H1 (cell line): ENCODE results near the gene CD164. TPM values are rescaled to one million over a fixed set of nuclear protein-coding genes. Genes with fewer than 3 reads are reported as not detected.

Experiments used
- ASH2L ChIP-seq: fragments of 200-600, 300-600 bp; sonication (generic); IDR thresholded peaks from one replicate; pipeline ENCODE4 v1.7.1; 2017; ENCODE audit warnings: low read length
- ATF2 ChIP-seq: IDR thresholded peaks from 2 replicates; pipeline ENCODE4 v1.6.1; 2012; ENCODE audit warnings: low read length, inconsistent platforms
- BACH1 ChIP-seq: IDR thresholded peaks from 2 replicates; pipeline ENCODE4 v1.6.1; 2012; ENCODE audit warnings: low read length, improper control_type of control experiment
- CHD1 ChIP-seq: IDR thresholded peaks from 2 replicates; pipeline ENCODE4 v1.6.1; 2012; ENCODE audit warnings: low read depth, low read length, improper control_type of control experiment
- MAFK ChIP-seq: IDR thresholded peaks from 2 replicates; pipeline ENCODE4 v1.6.1; 2012; ENCODE audit warnings: low read depth, mild to moderate bottlenecking, improper control_type of control experiment, low read length
- POU5F1 ChIP-seq: IDR thresholded peaks from 2 replicates; pipeline ENCODE4 v1.6.1; 2011; ENCODE audit warnings: low read depth, mild to moderate bottlenecking, low read length, moderate library complexity
- polyA plus RNA-seq, 7 experiments: library from polyadenylated mRNA; depleted of rRNA in 3 of 7; stranded (reverse) in 5 of 7; unstranded in 2 of 7; fragments of >200 nt in 5 of 7; fragments of 200-250 nt in 2 of 7; gene quantifications; 1 replicate in 5 of 7; 2 replicates in 1 of 7; 4 replicates in 1 of 7; pipeline versions ENCODE4 v1.2.1 to v1.2.3, GENCODE V29; 2011 to 2013; ENCODE audit warnings: missing spikeins in 2 of 7, mixed read lengths in 2 of 7
- total RNA-seq: library from RNA; stranded (reverse); fragmentation: NEBNext Ultra II Directional; extraction: Animal tissue kit (Norgen Biotek cat#: 25700); gene quantifications from 2 replicates; pipeline ENCODE4 v1.2.1, GENCODE V29; 2021
- TF ChIP-seq, protein P1 (sequence below): fragments of 300-600 bp; sonication (generic); IDR thresholded peaks from 2 replicates; pipeline ENCODE4 v1.7.1; 2012; ENCODE audit warnings: low read length, moderate library complexity, mild to moderate bottlenecking, inconsistent platforms; ENCODE audit not compliant: insufficient replicate concordance

The CD164 gene
- total and polyA plus RNA-seq, 2 of the 8 experiments (the other 6 are each of a cell fraction or from before 2014, with no cell fraction given) = 69.3 to 94.3 TPM

DNA sequence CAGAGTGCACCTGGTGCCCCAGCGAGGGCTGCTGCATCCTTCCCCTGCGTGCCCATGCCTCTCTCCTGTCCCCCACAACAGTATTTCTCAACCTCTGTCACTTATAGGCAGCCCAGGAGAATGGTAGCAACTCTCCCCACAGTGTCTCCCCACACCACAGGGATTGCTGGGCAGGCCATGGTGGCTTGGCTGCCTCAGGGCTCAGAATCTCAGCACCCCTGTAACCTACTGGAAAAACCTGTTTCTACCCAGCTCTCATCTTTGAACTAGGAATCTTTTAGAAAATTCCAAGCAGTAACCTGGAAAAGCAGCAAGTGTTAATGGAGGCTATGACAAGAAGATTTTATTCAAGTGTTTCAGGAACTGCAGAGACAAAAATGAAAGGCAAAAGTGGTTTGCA lies 38.0 kb downstream of the CD164 start (continued):
- TF ChIP-seq, protein P1, sequence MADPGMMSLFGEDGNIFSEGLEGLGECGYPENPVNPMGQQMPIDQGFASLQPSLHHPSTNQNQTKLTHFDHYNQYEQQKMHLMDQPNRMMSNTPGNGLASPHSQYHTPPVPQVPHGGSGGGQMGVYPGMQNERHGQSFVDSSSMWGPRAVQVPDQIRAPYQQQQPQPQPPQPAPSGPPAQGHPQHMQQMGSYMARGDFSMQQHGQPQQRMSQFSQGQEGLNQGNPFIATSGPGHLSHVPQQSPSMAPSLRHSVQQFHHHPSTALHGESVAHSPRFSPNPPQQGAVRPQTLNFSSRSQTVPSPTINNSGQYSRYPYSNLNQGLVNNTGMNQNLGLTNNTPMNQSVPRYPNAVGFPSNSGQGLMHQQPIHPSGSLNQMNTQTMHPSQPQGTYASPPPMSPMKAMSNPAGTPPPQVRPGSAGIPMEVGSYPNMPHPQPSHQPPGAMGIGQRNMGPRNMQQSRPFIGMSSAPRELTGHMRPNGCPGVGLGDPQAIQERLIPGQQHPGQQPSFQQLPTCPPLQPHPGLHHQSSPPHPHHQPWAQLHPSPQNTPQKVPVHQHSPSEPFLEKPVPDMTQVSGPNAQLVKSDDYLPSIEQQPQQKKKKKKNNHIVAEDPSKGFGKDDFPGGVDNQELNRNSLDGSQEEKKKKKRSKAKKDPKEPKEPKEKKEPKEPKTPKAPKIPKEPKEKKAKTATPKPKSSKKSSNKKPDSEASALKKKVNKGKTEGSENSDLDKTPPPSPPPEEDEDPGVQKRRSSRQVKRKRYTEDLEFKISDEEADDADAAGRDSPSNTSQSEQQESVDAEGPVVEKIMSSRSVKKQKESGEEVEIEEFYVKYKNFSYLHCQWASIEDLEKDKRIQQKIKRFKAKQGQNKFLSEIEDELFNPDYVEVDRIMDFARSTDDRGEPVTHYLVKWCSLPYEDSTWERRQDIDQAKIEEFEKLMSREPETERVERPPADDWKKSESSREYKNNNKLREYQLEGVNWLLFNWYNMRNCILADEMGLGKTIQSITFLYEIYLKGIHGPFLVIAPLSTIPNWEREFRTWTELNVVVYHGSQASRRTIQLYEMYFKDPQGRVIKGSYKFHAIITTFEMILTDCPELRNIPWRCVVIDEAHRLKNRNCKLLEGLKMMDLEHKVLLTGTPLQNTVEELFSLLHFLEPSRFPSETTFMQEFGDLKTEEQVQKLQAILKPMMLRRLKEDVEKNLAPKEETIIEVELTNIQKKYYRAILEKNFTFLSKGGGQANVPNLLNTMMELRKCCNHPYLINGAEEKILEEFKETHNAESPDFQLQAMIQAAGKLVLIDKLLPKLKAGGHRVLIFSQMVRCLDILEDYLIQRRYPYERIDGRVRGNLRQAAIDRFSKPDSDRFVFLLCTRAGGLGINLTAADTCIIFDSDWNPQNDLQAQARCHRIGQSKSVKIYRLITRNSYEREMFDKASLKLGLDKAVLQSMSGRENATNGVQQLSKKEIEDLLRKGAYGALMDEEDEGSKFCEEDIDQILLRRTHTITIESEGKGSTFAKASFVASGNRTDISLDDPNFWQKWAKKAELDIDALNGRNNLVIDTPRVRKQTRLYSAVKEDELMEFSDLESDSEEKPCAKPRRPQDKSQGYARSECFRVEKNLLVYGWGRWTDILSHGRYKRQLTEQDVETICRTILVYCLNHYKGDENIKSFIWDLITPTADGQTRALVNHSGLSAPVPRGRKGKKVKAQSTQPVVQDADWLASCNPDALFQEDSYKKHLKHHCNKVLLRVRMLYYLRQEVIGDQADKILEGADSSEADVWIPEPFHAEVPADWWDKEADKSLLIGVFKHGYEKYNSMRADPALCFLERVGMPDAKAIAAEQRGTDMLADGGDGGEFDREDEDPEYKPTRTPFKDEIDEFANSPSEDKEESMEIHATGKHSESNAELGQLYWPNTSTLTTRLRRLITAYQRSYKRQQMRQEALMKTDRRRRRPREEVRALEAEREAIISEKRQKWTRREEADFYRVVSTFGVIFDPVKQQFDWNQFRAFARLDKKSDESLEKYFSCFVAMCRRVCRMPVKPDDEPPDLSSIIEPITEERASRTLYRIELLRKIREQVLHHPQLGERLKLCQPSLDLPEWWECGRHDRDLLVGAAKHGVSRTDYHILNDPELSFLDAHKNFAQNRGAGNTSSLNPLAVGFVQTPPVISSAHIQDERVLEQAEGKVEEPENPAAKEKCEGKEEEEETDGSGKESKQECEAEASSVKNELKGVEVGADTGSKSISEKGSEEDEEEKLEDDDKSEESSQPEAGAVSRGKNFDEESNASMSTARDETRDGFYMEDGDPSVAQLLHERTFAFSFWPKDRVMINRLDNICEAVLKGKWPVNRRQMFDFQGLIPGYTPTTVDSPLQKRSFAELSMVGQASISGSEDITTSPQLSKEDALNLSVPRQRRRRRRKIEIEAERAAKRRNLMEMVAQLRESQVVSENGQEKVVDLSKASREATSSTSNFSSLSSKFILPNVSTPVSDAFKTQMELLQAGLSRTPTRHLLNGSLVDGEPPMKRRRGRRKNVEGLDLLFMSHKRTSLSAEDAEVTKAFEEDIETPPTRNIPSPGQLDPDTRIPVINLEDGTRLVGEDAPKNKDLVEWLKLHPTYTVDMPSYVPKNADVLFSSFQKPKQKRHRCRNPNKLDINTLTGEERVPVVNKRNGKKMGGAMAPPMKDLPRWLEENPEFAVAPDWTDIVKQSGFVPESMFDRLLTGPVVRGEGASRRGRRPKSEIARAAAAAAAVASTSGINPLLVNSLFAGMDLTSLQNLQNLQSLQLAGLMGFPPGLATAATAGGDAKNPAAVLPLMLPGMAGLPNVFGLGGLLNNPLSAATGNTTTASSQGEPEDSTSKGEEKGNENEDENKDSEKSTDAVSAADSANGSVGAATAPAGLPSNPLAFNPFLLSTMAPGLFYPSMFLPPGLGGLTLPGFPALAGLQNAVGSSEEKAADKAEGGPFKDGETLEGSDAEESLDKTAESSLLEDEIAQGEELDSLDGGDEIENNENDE = no peak
- no peak for TF ChIP-seq POU5F1
- no peak for TF ChIP-seq BACH1
- no peak for TF ChIP-seq MAFK
- no peak for TF ChIP-seq CHD1
- no peak for TF ChIP-seq ATF2
- no peak for TF ChIP-seq ASH2L
- TF ChIP-seq, all 59 proteins: peak for 0
